HCEC 1CT (cell line): ENCODE data around the gene GPER1.
"Not testable (repeated sequence)": the region's sequence is repeated elsewhere in the genome, so short reads cannot be mapped to it uniquely, and the experiment has no call there.

Experiments
- DNase-seq: peaks from one replicate; pipeline ENCODE4 v3.0.0-alpha.2; 2017

GPER1 gene

DNA sequence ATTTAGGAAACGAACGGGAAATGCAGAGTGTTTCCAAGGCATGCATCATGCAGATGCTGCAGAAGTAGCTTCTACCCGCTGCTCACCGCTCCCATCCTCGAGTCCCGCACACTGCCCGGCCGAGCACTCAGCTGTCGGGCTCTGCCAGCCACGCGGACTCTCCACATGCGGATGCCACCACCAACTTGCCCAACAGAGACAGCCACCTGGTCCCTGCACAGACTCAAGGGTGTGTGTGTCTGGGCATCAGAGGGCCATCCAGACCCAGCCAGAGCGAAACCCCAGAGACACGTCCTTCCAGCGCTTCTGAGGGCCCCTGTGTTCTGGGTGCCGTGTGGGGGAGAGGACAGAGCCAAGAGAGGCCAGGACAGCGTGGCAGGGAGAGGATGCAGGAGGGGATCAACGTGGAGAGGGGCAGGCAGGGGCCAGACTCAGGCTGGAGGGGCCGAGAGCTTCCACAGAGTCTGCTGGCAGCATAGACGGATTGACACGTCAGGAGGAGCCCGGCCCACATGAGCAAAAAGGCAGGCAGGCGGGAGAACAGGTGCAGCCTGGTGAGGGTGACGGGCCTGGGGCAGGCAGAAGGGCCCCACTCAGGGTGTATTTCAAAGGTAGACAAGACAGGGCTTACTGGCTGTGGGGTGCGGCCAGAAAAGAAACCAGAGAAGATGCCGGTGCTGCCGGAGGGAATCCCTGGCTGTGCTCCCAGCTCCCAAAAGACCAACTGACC, 18.3 kb downstream of the GPER1 start:
- DNase-seq, result no peak

DNA sequence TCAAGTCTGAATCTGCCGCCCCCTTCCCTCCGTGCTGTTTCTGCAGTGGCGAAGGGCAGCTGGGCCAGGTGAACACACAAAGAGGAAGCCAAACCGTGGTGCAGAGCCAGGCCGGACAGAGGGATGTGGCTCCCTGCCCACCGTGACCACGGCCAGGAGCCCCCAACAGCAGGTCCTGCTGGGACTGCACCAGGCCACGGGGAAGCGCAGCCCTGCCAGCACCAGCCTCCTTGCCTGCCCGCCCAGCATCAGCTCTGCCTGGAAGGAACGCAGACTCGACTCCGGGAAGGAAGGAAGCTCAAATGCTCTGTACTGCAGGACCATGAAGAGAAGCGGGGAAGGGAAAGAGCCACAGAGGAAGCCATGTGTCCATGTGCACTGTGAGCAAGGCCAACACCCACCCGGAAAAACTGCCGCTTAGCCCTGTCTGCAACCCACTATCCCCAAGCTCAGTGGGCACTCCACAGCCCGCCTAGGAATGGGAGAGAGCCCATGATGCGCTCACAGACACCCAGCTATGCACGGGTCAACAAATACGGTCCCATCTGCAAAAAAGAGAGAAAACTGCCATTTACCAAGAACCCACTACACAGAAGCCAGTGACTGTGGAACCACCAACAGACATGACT, 19.0 kb downstream of the GPER1 start:
- DNase-seq, result no peak

DNA sequence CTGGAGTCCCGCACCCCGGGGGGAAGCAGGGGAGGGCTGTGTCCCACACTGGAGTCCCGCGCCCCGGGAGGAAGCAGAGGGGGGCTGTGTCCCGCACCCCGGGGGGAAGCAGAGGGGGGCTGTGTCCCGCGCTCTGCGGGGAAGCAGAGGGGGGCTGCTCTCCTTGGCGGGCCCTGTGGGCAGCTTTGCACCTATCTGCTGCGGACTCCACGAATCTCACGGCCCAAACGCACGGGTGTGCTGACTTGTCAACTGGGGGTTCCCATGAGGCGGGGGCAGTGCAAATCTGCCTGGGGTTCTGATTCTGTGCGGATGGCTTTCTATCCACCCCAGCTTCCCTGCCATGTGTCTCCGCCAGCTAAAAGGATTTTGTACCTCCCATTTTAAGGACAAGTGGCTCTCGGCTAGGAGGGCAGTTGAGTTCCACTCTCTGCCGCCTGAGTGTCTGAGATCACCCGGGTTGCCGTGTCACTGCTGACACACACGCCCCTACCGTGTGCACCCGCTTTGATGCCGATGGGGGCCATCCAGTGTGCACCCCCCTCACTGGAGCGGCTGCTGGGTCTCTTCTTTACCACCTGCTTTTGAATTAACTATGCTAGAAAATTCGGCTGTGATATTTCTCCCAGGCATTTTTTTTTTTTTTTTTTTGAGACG, 20.5 kb downstream of the GPER1 start:
- no peak for DNase-seq

DNA sequence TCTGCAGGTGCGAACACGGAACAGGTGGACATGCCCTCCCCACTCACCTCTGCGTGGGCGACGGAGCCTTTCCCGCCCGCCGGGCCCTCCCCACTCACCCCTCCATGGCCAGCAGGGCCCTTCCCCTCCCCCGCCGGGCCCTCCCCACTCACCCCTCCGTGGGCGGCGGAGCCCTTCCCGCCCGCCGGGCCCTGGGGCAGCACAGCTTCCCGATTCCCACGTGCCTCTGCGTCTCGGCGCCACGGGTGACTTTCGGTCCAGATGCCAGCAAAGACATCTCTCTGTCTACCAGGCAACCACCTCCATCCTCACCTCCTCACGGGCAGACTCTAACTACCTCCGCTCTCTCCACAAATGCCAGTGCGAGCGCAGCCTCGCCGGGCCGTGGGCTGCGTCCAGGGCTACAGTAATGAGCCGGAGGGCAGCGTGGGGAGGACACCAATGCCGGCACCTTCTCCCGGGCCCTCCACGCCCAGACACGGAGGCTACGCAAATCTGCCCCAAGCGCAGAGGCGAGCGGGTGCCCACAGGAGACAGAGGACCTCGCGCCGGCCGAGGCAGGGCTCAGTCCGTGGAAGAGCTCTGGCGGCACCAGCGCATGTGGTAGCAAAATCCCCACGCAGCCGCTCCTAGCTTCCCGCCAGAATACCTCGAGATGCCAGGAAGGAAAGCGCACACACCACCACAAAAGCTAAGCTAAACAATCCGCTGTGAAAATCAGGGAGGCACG, 21.8 kb downstream of the GPER1 start:
- no peak for DNase-seq

DNA sequence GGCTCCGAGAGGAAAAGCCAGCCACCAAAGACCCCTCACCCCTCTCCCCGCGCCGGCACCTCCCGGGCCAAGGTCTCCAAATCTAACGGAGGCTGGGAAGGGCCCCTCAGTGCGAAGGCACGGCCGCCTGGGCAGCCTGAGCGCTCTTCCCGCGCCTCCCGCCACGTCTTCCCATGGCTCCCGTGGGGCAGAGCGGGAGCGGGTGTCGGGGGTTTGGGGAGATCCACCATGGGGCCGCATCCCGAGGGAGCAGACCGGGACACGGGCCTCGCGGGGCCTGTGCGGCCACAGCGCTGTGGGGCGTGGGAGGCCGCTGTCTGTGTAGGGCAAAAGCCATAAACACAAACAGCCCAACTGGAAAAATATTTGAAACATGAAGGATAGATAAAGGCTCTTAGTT, 22.4 kb downstream of the GPER1 start:
- no peak for DNase-seq

DNA sequence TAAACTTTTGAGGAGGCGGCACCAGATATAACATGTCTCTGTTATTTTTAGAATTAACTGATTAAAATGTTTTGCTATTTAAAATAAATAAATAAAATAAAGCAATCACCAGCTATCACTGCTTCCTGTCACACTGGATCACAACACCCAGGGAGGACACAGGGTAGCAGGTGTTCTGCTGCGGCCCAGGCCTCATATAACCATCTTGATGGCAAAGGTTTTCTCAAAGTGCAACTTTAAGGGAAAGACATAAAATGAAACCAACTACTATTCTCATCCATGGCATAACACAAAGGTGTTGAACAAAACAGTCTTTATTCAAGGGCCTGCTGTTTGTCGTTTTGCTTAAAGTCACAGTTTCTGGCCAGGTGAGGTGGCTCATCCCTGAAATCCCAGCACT, 23.2 kb downstream of the GPER1 start:
- DNase-seq, result no peak

DNA sequence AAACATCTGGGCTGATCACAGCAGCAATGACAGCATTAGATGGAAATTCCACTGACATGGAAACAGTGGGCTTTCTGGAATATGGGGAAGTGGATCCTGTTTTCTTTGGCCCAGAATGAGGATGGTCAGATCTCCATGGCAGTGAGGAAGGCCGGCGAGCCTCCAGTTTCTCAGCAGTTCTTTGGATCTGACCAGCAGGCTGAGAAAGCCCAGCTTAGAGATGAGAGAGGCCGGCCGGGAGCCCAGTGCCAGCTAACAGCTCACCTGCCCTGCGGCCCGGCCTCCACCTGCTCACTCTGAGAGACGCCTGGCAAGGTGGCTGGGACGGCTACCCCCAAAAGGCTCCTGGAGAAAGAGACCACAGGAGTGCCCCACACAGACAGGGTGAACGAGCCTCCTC, 24.2 kb downstream of the GPER1 start:
- no peak for DNase-seq

DNA sequence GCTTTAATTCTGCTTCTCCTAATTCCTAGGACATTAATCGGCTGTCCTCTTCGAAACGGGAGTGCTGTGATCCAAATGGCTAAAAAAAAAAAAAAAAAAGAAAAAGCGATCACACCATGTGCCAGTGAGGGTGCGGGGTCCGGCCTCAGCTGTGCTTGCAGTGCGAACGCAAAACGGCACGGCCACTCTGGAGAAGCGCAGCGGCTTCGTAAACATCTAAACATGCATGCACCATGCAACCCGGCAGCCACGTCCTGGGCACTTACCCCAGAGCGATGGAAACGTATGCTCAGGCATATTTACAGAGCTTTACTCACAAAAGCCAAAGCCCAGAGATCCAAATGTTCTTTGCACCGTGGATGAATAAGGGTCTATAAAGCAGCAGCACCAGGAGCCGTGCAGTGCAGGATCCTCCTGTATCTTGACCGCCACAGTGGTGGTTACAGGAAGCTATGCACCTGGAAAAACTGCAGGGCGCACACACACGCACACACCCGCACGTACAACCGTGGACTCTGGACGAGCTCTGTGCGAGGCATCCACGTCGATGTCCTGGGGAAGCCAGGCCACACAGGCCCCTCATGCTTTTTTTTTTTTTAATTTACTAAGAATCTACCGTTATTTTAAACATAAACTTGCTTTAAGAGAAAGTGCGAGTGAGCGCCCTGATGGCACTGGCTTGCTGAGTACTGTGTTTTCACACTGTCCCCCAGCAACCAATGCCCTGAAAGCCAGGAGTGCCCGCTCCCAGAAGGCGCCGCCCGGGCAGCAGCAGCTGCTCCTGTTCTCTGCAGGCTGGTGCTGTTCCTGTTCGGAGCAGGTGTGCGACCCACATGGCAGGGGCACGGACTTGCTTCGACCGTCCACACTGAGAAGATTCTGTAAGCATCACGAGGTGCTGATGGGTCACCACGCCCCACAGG, 25.0 kb downstream of the GPER1 start:
- DNase-seq, result no peak

DNA sequence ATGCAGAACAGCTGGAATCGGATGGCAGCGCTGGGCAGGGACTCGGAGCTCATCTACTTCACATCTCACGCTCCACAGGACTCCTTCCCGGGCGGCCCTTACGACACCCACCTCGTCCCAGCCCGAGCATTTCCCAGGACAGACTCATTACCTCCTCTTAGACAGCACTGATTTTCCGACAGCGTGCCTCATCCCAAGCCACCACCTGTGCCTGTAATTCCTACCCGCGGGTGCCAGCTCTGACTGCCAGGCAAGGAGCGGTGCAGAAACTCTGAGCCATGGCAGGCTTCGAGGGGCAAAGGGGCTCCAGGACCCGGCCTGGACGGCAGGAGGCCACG, 25.6 kb downstream of the GPER1 start:
- no peak for DNase-seq

DNA sequence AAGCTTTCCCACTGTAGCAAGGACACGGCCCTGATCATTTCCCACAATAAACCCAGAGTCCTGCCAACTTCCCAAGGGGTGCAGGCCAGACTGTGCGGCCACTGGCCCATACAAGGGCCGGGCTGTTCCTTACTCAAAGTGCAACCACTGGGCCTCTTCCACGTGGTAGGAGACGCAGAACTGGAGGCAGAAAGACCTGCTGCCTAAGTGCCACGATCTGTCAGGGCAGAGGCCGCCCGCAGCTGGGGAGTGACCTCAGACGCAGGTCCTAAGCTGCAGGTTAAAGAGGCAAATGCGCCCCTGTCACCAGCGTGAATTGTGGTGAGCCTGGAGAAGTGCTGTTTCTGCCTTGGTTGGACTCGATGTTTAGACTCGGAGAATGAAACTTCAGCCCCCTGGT, 26.2 kb downstream of the GPER1 start:
- DNase-seq, result no peak

DNA sequence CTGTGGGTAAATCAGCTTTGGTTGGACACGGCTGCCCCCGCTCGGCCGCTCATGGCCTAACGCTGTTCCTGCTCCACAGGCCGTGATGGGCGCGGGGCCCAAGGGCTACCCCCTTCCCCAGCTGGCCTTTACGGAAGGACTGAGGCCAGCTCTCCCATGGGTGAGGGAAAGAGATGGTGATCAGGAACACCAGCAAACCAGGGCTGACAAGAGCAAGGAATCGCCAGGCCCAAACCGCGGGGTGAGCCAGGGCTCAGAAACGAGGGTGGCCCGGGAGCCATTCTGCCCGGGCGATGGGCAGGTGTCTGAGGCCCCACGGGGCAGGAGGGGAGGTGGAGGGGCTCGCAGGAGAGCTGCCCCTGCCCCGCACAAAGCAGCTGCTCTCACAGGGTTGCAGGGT, 26.6 kb downstream of the GPER1 start:
- DNase-seq, result no peak

DNA sequence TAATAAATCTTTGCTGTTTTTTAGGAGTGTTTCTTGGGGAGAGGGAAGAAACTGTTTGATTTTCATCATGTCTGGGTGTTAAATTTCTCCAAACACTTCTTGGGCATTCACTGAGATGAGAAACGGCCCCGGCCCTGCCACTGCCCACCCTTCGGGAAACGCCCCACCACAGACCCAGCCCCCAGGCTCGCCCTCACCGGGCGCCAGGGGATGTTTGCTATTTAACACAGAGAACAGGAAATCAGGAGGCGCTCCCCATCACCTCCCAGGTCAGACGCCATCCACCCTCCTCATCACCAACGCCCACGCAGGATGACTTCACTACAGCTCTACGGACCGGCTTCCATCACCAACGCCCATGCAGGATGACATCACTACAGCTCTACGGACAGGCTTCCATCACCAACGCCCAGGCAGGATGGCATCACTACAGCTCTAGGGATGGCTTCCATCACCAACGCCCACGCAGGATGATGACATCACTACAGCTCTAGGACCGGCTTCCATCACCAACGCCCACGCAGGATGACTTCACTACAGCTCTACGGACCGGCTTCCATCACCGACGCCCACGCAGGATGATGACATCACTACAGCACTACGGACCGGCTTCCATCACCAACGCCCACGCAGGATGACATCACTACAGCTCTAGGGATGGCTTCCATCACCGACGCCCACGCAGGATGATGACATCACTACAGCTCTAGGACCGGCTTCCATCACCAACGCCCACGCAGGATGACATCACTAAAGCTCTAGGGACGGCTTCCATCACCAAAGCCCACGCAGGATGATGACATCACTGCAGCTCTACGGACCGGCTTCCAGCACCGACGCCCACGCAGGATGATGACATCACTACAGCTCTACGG, 27.5 kb downstream of the GPER1 start:
- DNase-seq, result not testable (repeated sequence)

DNA sequence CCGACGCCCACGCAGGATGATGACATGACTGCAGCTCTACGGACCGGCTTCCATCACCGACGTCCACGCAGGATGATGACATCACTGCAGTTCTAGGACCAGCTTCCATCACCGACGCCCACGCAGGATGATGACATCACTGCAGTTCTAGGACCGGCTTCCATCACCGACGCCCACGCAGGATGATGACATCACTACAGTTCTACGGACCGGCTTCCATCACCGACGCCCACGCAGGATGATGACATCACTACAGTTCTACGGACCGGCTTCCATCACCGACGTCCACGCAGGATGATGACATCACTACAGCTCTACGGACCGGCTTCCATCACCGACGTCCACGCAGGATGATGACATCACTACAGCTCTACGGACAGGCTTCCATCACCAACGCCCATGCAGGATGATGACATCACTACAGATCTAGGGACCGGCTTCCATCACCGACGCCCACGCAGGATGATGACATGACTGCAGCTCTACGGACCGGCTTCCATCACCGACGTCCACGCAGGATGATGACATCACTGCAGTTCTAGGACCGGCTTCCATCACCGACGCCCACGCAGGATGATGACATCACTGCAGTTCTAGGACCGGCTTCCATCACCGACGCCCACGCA, 28.6 kb downstream of the GPER1 start:
- not testable (repeated sequence) for DNase-seq

DNA sequence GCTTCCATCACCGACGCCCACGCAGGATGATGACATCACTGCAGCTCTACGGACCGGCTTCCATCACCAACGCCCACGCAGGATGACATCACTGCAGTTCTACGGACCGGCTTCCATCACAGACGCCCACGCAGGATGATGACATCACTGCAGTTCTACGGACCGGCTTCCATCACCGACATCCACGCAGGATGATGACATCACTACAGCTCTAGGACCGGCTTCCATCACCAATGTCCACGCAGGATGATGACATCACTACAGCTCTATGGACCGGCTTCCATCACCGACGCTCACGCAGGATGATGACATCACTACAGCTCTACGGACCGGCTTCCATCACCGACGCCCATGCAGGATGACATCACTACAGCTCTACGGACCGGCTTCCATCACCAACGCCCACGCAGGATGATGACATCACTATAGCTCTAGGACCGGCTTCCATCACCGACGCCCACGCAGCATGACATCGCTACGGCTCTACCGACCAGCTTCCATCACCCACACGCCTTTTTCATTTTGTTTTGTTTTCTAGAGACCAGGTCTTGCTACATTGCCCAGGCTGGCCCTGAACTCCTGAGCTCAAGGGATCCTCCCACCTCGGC, 29.5 kb downstream of the GPER1 start:
- no peak for DNase-seq

DNA sequence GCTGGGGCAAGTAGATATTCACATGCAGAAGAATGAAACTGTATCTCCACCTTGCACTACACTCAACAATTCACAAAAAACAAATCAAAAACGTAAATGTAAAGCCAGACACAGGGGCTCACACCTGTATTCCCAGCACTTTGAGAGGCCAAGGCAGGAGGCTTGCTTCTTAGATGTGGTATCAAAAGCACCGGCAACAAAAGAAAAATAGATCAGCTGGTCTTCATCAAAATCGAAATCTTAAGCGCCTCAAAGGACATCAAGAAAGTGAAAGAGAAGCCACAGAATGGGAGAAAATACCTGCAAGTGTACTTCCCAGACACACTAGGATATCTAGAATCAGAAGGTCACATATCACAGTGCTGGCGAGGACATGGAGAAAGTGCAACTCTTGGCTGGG, 31.3 kb downstream of the GPER1 start:
- DNase-seq, result no peak

DNA sequence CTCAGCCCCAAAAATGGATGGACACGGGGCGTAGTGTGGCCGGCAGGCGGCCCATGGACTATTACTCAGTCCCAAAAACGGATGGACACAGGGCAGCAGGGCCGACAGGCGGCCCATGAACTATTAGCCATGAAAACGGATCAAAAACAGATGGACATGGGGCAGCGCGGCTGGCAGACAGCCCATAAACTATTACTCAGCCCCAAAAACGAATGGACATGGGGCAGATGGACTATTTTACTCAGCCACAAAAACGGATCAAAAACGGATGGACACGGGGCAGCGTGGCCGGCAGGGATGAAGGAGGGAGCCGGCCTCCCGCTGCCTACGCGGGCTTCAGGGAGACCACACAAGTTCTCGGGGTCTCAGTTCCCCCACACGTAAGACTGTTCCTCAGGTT, 32.9 kb downstream of the GPER1 start:
- DNase-seq, result no peak

DNA sequence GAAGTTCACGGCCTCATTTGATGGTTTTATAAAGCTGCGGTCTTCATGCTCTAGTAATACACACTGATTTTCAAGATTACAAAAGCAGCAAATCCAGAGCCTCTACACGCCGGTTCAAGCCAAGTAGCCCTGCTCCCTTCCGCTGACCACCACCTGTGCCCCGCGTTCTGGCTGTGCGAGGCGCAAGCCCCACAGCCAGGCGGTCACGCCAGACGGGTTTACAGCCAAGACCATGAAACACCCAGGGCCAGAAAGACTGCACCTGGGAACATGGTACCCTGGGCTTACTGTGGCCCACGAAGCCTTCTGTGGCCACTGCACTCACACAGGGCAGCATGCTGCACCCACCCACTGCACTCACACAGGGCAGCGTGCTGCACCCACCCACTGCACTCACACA, 33.6 kb downstream of the GPER1 start:
- DNase-seq, result no peak

DNA sequence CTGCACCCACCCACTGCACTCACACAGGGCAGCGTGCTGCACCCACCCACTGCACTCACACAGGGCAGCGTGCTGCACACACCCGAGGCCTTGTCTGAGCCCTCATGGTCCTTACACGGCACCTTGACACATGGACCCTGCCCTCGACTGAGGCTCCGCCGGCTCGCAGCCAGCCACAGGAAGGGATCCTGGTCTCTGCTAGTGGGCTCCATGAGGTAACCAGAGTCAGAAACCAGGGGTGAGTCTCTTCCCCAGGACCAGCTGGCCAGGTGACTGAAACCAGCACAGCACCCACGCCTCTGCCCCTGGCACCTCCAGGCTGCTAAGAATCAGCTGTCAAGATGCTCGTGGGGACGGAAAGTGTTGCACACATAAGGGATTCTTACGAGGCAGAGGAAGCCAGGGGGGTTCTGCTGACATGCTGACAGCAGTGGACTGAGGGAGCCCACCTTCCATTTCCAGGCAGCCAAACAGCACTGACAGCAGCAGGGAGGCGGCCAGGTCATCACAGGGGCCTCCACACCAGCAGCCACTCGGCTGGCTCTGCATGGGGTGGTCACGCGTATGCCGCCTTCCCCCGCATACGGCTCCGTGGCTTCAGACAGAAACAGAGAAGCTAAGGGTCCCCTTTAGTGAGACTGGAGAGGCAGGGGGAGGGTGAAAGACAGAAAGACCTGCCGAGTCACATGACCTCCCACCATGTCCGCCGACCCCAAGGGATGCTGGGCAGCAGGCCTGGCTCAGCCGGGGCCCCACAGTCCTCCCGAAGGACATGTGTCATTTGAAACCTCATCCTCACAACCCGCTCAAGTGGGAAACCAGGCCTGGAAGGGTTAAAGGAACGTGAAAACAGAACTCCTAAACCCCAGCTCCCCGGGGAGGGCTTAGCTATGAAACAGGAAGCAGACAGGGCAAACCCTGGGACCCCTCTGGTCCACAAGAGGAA, 34.2 kb downstream of the GPER1 start:
- DNase-seq, result no peak

DNA sequence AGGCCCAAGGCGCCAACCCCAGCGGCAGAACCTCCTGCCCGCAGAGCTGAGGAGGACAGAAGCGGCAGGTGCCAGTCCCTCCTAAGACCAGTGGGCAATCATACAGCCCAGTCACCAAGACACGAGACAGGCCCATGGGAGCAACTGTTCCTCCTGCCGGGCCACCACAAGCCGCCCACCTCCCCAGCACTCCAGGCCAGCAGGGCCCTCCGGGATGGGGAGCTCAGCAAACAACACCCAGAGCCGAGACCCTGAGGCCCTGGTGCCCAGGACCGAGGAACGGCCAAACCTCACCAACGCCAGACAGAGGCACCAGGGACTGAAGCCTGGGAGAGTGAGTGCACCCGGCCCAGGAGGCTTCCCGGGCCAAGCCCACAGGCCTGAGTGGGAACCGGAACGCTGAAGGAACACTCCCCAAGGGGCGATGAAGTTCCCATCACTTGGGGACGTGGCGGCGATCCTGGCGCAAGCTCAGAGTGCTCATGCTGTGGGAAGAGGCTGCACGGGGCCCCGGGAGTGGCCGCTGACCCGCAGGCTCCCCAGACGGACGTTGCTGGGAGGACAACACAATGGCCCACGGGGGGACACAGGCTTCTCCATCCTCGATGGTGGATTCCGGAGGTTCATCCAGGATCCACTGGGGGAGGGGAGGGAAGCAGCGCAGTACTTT, 35.1 kb downstream of the GPER1 start:
- DNase-seq, result no peak
